NB4 (cell line): ENCODE data around the gene MAFF.

Experiments
- DNase-seq: peaks from one replicate; pipeline ENCODE4 v3.0.0; 2010; ENCODE audit warnings: low read depth
- H3K4me3 ChIP-seq: one replicate; pipeline ENCODE4 v1.5.1; 2011; ENCODE audit warnings: mild to moderate bottlenecking, low read depth, low read length, moderate library complexity
- MYC ChIP-seq: IDR thresholded peaks from 2 replicates; pipeline ENCODE4 v1.6.1; 2011; ENCODE audit warnings: low read depth, low read length
- POLR2A ChIP-seq: IDR thresholded peaks from 2 replicates; pipeline ENCODE4 v1.6.1; 2011; ENCODE audit warnings: mild to moderate bottlenecking; ENCODE audit not compliant: insufficient read length; ENCODE audit errors: extremely low read depth
- TF ChIP-seq, protein P1 (sequence below): IDR thresholded peaks from one replicate; pipeline ENCODE4 v1.5.1; 2012; ENCODE audit warnings: low read depth, low read length
- TF ChIP-seq, protein P2 (sequence below): IDR thresholded peaks from 2 replicates; pipeline ENCODE4 v1.6.1; 2011; ENCODE audit warnings: low read depth, low read length

The MAFF gene

DNA sequence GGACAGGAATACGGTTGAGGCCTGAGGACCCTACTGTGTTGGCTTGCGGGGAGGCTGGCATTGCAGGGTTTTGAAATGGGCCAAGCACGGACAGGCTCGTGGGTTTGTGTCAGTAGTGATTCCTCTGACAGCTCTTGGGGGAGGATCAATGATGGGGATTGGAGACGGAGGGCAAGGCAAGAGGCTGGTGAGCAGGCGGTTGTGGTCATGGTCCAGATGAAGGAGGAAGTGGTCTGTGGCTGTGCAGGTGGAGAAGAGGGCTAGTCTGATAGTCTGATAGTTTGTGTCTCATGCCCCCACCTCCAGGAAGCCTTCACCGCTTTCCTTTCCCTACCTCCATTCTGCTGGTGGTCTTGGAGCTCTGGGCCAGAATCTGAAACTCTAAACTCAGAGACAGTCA lies 3.0 kb downstream of the MAFF start:
- TF ChIP-seq, protein P1, sequence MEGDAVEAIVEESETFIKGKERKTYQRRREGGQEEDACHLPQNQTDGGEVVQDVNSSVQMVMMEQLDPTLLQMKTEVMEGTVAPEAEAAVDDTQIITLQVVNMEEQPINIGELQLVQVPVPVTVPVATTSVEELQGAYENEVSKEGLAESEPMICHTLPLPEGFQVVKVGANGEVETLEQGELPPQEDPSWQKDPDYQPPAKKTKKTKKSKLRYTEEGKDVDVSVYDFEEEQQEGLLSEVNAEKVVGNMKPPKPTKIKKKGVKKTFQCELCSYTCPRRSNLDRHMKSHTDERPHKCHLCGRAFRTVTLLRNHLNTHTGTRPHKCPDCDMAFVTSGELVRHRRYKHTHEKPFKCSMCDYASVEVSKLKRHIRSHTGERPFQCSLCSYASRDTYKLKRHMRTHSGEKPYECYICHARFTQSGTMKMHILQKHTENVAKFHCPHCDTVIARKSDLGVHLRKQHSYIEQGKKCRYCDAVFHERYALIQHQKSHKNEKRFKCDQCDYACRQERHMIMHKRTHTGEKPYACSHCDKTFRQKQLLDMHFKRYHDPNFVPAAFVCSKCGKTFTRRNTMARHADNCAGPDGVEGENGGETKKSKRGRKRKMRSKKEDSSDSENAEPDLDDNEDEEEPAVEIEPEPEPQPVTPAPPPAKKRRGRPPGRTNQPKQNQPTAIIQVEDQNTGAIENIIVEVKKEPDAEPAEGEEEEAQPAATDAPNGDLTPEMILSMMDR, result no peak
- TF ChIP-seq, protein P2, sequence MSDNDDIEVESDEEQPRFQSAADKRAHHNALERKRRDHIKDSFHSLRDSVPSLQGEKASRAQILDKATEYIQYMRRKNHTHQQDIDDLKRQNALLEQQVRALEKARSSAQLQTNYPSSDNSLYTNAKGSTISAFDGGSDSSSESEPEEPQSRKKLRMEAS, result peak; percentile 35; the same call in 1 of the 2 replicates
- TF ChIP-seq MYC, result peak; percentile 35; the same call in 1 of the 2 replicates
- no peak for TF ChIP-seq POLR2A
- no peak overlapping the region for H3K4me3 ChIP-seq
- DNase-seq, result peak; percentile 74

DNA sequence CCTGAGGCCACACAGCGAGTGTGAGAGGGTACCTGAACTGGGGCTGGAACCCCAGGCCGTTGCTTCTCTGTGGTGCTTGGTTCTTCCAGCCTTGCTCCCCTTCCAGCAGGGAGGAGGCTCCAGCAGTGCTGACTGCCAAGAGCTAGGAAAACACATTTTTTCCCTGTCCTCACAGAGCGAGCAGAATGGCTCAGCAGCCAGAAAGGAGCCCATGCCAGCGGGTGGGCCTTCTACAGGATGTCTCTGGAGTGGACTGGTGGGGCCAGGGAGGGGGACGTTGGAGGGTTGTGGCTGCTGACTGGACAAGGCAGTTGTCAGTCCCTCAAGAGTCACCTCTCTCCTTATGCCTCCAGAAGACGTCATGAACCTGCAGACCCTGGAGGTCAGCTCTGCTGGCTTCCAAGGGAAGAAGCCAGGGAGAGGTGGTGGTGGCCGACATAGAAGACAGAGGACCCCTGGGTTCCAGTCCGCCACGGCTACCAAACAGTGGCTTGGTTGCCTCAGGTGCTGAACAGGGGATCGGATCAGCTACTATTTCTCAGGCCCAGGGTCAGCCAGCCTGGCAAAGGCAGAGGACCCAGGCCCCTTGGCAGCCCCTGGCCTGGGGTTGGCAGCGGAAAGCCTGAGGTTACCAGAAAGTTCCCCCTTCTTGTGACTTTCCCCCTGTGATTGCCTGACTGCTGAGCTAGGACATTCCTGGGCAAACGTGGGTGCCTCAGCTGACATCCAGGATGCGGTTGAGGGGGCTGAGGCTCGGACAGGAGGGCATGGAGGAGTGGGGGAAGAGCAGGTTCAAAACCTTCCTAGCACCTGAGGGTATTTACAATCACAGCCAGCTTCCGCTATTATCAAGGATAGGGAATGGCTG lies 3.7 kb downstream of the MAFF start:
- no peak for TF ChIP-seq MYC
- TF ChIP-seq, protein P1, result no peak
- TF ChIP-seq, protein P2, result no peak
- no peak for TF ChIP-seq POLR2A
- H3K4me3 ChIP-seq, result no peak overlapping the region
- no peak for DNase-seq

DNA sequence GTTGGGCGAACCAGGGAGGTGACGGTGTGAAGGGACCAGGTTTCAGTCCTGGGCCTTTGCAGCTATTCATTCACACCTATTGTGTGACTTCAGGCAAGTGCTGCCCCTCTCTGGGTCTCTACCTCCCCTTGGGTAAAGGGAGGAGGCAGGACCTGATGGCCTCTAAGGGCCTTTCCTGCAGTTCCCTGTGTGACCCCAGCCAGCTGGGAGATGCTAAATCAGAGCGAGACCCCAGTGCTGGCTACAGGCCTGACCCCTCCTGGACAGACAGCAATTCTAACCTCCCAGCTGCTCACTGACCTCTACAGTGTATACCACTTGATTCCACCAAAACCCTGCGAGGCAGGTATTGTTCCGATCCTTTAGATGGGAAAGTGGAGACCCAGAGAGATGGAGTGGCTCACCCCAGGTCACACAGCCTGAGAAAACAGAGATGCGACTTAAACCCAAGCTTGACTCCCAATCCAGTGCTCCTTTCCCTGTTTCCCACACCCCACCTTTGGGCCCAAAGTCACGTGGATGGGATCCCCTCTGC lies 6.2 kb downstream of the MAFF start:
- H3K4me3 ChIP-seq, result no peak overlapping the region
- DNase-seq, result no peak
- TF ChIP-seq MYC (no peak), POLR2A (no peak)
- TF ChIP-seq, protein P1, result no peak
- TF ChIP-seq, protein P2, result no peak

DNA sequence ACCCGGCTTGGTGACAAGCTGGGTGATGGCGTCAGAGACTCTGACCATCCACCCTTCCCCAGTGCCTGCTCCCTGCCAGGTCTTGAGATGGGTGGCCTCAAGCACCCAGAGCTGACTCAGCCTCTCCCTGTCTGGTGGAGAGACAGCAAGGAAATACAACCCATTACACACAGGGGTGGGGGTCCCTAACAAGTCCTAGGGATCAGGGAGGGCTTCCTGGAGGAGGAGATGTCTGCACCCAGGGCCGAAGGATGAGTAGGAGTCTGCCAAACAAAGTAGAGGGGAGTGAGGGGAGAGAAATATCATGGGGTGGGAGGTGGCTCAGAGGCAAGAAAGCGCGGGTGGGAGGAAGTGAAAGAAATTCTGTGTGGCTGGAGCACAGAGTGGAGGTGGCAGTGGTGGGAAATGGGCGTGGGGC lies 6.8 kb downstream of the MAFF start:
- no peak for TF ChIP-seq MYC
- TF ChIP-seq, protein P1, result no peak

DNA sequence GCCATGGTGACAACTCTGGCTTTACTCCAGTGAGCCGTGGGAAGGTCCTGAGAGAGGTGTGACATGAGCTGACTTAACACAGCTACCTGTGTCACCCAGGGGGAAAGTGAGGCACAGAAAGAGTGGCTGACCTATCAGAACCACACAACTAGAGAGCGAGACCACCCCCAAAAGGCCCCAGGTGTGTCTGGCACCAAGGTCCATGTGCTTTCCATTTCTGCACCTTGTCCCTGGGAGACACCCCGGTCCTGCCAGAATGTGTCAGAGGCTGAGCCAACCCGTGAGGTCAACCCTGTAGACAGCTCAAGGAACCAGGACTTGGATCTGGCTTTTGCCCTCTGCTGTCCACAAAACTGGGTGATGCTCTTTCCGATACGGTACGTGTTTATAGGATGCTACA lies 9.8 kb downstream of the MAFF start:
- H3K4me3 ChIP-seq, result no peak overlapping the region
- DNase-seq, result no peak
- TF ChIP-seq, protein P1, result no peak

More for the DNA sequence above, 6.8 kb downstream of the MAFF start:
- no peak overlapping the region for H3K4me3 ChIP-seq
- no peak for DNase-seq

DNA sequence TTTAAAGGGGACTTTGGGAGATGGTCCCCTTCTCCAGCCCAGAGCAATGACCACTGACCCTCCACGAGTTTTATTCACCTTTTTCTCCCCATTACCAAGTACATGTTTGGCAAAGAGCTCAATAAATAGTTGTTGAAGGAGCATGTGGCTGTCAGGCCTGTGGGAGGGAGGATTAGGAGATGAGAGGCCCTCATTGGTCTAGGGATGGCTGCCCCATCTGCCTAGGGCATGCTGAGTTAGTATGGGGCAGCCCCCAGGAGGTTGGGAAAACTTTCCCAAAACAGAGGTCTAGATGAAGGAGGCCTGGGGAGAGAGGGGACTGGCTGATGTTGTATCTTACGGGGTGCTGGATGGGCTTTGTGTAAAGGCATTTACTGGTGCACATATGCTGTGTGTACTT lies 10.6 kb downstream of the MAFF start:
- no peak for DNase-seq
- TF ChIP-seq, protein P1, result no peak
- TF ChIP-seq POLR2A, result no peak
- no peak for TF ChIP-seq MYC
- TF ChIP-seq, protein P2, result no peak
- H3K4me3 ChIP-seq, result no peak overlapping the region
